Prostate gland (tissue), 2 donors: ENCODE measurements around the gene GRIN2A.

Source experiments
- POLR2A ChIP-seq: fragments of 450-650 bp; IDR thresholded peaks from one replicate; pipeline ENCODE4 v1.6.1; 2016; ENCODE audit warnings: antibody characterized with exemption, mild to moderate bottlenecking
- POLR2AphosphoS5 ChIP-seq: sonication (generic); formaldehyde crosslinking; IDR thresholded peaks from one replicate; pipeline ENCODE4 v1.6.1; 2017; ENCODE audit warnings: antibody characterized with exemption
- TF ChIP-seq, protein P1 (sequence below), 4 experiments: fragments of 200-600 bp in 2 of 4; fragments of 450-650 bp in 2 of 4; sonication (generic) in 2 of 4; IDR thresholded peaks; 1 replicate in 3 of 4; 2 replicates in 1 of 4; pipeline ENCODE4 v1.5.1; 2016 to 2019; ENCODE audit warnings: antibody characterized with exemption in 4 of 4, mild to moderate bottlenecking in 2 of 4, moderate library complexity in 2 of 4

DNA sequence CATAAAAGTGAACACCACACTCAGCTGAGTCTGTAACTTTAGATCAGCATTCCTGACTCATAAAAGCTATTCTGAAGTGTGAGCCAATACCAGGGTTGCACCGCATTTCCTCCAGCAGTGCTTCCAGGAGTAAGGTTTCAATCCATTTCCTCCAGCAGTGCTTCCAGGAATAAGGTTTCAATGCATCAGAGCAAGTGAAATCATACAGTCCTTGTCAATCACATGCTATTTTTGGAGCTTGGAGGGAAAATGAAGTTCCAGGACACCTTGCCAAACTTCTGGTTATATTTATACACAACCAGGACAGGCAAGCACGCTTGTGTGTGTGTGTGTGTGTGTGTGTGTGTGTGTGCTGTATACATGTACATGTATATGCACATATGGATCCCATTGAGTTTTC is 327.6 kb downstream of the GRIN2A start:
- TF ChIP-seq, protein P1, sequence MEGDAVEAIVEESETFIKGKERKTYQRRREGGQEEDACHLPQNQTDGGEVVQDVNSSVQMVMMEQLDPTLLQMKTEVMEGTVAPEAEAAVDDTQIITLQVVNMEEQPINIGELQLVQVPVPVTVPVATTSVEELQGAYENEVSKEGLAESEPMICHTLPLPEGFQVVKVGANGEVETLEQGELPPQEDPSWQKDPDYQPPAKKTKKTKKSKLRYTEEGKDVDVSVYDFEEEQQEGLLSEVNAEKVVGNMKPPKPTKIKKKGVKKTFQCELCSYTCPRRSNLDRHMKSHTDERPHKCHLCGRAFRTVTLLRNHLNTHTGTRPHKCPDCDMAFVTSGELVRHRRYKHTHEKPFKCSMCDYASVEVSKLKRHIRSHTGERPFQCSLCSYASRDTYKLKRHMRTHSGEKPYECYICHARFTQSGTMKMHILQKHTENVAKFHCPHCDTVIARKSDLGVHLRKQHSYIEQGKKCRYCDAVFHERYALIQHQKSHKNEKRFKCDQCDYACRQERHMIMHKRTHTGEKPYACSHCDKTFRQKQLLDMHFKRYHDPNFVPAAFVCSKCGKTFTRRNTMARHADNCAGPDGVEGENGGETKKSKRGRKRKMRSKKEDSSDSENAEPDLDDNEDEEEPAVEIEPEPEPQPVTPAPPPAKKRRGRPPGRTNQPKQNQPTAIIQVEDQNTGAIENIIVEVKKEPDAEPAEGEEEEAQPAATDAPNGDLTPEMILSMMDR (IDR thresholded peaks at IDR 0.05): no peak
- TF ChIP-seq POLR2A (no peak), POLR2AphosphoS5 (no peak)
